K562 (cell line): ENCODE results near the gene VARS1. TPM values are rescaled to one million over a fixed set of nuclear protein-coding genes. Genes with fewer than 3 reads are reported as not detected.

Experiments used
- ATAC-seq: fragments of 200-7000 bp; cut with Tn5 transposase; 3 replicates; pipeline ENCODE4 v1.9.1; 2020; ENCODE audit warnings: moderate library complexity
- BruUV-seq: library from RNA; stranded (reverse); fragments of 400-500 nt; replicated peaks from 2 replicates; lab custom pipeline; 2021; lab: Mats Ljungman, UMichigan
- CTCF ChIA-PET: fragments of 300-600 bp; formaldehyde crosslinking; extraction: SDS; loops from one replicate; lab custom pipeline; 2021; ENCODE audit warnings: low intra/inter-chr PET ratio; lab: Yijun Ruan, JAX
- POLR2A ChIA-PET: fragments of 300-600, 350-650 bp; sonication (Branson Sonifier 250); formaldehyde crosslinking; extraction: SDS; loops from one replicate; lab custom pipeline; 2021; ENCODE audit warnings: antibody characterized with exemption, inconsistent platforms; lab: Yijun Ruan, JAX
- DNase-seq, 4 experiments: peaks; one replicate each; pipeline versions ENCODE4 v3.0.0 to v3.0.0-alpha.2; 2011 to 2018; ENCODE audit warnings: low spot score in 3 of 4, mixed read lengths in 3 of 4; ENCODE audit errors: extremely low read depth in 1 of 4
- FAIRE-seq: peaks from 2 replicates; lab custom pipeline; 2011; peaks lifted over from hg19 to GRCh38; lab: Jason Lieb, UNC
- H2AFZ ChIP-seq: 2 replicates; pipeline ENCODE4 v1.6.0; 2011; ENCODE audit warnings: low read depth, low read length, control low read depth, inconsistent platforms
- H3K27ac ChIP-seq: fragments of 200-600 bp; 3 replicates; pipeline ENCODE4 v1.8.0; 2011; ENCODE audit warnings: low read depth, mild to moderate bottlenecking, control low read depth, inconsistent platforms, low read length, moderate library complexity, mixed read lengths; ENCODE audit errors: extremely low read depth
- H3K27me3 ChIP-seq, 2 experiments: fragments of 300-600 bp in 1 of 2; 2 replicates in 1 of 2; 3 replicates in 1 of 2; pipeline versions ENCODE4 v1.6.0 to v1.8.0; 2011; ENCODE audit warnings: inconsistent platforms in 2 of 2, low read length in 2 of 2, mild to moderate bottlenecking in 1 of 2, mixed read lengths in 1 of 2, moderate library complexity in 1 of 2; ENCODE audit not compliant: control insufficient read depth in 2 of 2, insufficient read depth in 2 of 2
- H3K36me3 ChIP-seq: fragments of 300-600 bp; 3 replicates; pipeline ENCODE4 v1.8.0; 2011; ENCODE audit warnings: mild to moderate bottlenecking, low read length, inconsistent platforms; ENCODE audit not compliant: control insufficient read depth, insufficient read depth
- H3K4me1 ChIP-seq, 2 experiments: fragments of 200-600 bp in 1 of 2; replicated peaks in 1 of 2; 2 replicates in 1 of 2; 3 replicates in 1 of 2; pipeline versions ENCODE4 v1.5.1 to v1.8.0; 2011; ENCODE audit warnings: inconsistent platforms in 2 of 2, low read length in 2 of 2, mild to moderate bottlenecking in 1 of 2, mixed read lengths in 1 of 2, moderate library complexity in 1 of 2; ENCODE audit not compliant: control insufficient read depth in 2 of 2, insufficient read depth in 2 of 2
- H3K4me2 ChIP-seq: 2 replicates; pipeline ENCODE4 v1.6.1; 2011; ENCODE audit warnings: low read length, control low read depth, inconsistent platforms, mixed read lengths; ENCODE audit not compliant: insufficient read depth
- H3K4me3 ChIP-seq: fragments of 200-600 bp; sonication (generic), shearing (Covaris generic); 2 replicates; pipeline ENCODE4 v1.5.1; 2016; ENCODE audit warnings: control low read depth, inconsistent platforms
- H3K79me2 ChIP-seq: fragments of 200-600 bp; 3 replicates; pipeline ENCODE4 v1.8.0; 2011; ENCODE audit warnings: low read length, inconsistent platforms; ENCODE audit not compliant: control insufficient read depth, insufficient read depth
- H3K9ac ChIP-seq, 2 experiments: 2 replicates each; pipeline versions ENCODE4 v1.6.0 to v1.6.1; 2011; ENCODE audit warnings: low read depth in 2 of 2, low read length in 2 of 2, control low read depth in 1 of 2, inconsistent platforms in 1 of 2, mild to moderate bottlenecking in 1 of 2, mixed read lengths in 1 of 2; ENCODE audit not compliant: insufficient read depth in 1 of 2
- H3K9me1 ChIP-seq: one replicate; pipeline ENCODE4 v1.6.0; 2011; ENCODE audit warnings: inconsistent platforms, mild to moderate bottlenecking, low read length, moderate library complexity; ENCODE audit not compliant: control insufficient read depth, insufficient read depth
- H3K9me3 ChIP-seq: replicated peaks from 2 replicates; pipeline ENCODE4 v1.5.1; 2011; ENCODE audit warnings: low read depth, low read length, inconsistent platforms; ENCODE audit not compliant: control insufficient read depth, insufficient read depth
- H4K20me1 ChIP-seq: replicated peaks from 2 replicates; pipeline ENCODE4 v1.6.1; 2011; ENCODE audit warnings: low read length, inconsistent platforms, mixed read lengths; ENCODE audit not compliant: control insufficient read depth, insufficient read depth
- ELF1 ChIP-seq: fragments of 200-800 bp; sonication (Bioruptor generic); IDR thresholded peaks from 2 replicates; pipeline ENCODE4 v1.6.1; 2016; ENCODE audit warnings: missing genetic modification characterization, missing compliant biosample characterization
- NFIX ChIP-seq: fragments of 250-450 bp; sonication (Bioruptor Pico); IDR thresholded peaks from 2 replicates; pipeline ENCODE4 v1.4.0; 2020; ENCODE audit warnings: low read depth, mild to moderate bottlenecking, moderate library complexity
- RBM14 ChIP-seq: fragments of 200-400 bp; formaldehyde crosslinking; IDR thresholded peaks from 2 replicates; pipeline ENCODE4 v1.6.1; 2018; ENCODE audit warnings: low read depth, mild to moderate bottlenecking, low read length, moderate library complexity, borderline replicate concordance; ENCODE audit not compliant: insufficient read depth
- RFX5 ChIP-seq: IDR thresholded peaks from 2 replicates; pipeline ENCODE4 v1.6.1; 2011; ENCODE audit warnings: low read depth, mild to moderate bottlenecking, improper control_type of control experiment, low read length
- SIN3A ChIP-seq, 2 experiments: fragments of 150-350 bp in 1 of 2; IDR thresholded peaks; 2 replicates each; pipeline ENCODE4 v1.6.1; 2011 to 2016; ENCODE audit warnings: borderline replicate concordance in 2 of 2, low read depth in 2 of 2, low read length in 2 of 2, mild to moderate bottlenecking in 2 of 2, moderate library complexity in 2 of 2; ENCODE audit not compliant: control insufficient read depth in 1 of 2
- SMARCC2 ChIP-seq: fragments of 450-650 bp; IDR thresholded peaks from 2 replicates; pipeline ENCODE4 v1.6.1; 2017; ENCODE audit warnings: antibody characterized with exemption, moderate library complexity, mild to moderate bottlenecking, low read depth
- ZC3H8 ChIP-seq: fragments of 450-650 bp; IDR thresholded peaks from 2 replicates; pipeline ENCODE4 v1.6.1; 2017
- WGBS: fragments of 100-300 bp; shearing (Covaris generic); methylation state at CpG from one replicate; pipeline ENCODE4 v1.1.6; 2016; ENCODE audit warnings: low coverage, mixed read lengths; ENCODE audit not compliant: insufficient coverage; ENCODE audit errors: missing lambda C conversion rate; 5-methylcytosine and 5-hydroxymethylcytosine counted together
- in situ Hi-C: fragments of 300-500 bp; cut with MboI; formaldehyde crosslinking; loops from 4 replicates; pipeline ENCODE4 v1.15.0; 2018; ENCODE audit warnings: inconsistent platforms, mixed read lengths
- intact Hi-C: fragments of 100-400 bp; cut with micrococcal nuclease; formaldehyde crosslinking; loops from 2 replicates; pipeline ENCODE4 v1.14.2; 2022
- polyA plus RNA-seq, 8 experiments: library from polyadenylated mRNA; depleted of rRNA in 4 of 8; stranded (reverse) in 5 of 8; unstranded in 3 of 8; fragments of >200 nt; fragmentation: Nextera tagmentation in 2 of 8; fragmentation: Illumina TruSeq in 1 of 8; extraction: Ambion mirVana in 2 of 8; extraction: Trizol in 1 of 8; gene quantifications; 2 replicates each; pipeline versions ENCODE4 v1.2.1 to v1.2.3, GENCODE V29; 2011 to 2014; ENCODE audit warnings: inconsistent platforms in 1 of 8, missing spikeins in 1 of 8
- total RNA-seq, 7 experiments: library from RNA; depleted of rRNA in 6 of 7; stranded (reverse); fragments of >200 nt in 6 of 7; fragmentation: Illumina TruSeq in 2 of 7; extraction: Trizol in 2 of 7; gene quantifications; 2 replicates each; pipeline versions ENCODE4 v1.2.1 to v1.2.3, GENCODE V29; 2011 to 2021; ENCODE audit warnings: low replicate concordance in 1 of 7
- TF ChIP-seq, protein P1 (sequence below): fragments of 450-650 bp; IDR thresholded peaks from 2 replicates; pipeline ENCODE4 v1.6.1; 2016; ENCODE audit warnings: low read depth
- TF ChIP-seq, protein P2 (sequence below), 2 experiments: IDR thresholded peaks in 1 of 2; conservative IDR thresholded peaks in 1 of 2; 2 replicates each; pipeline ENCODE4 v1.6.1; 2016; ENCODE audit warnings: low read depth in 2 of 2, mild to moderate bottlenecking in 1 of 2, missing compliant biosample characterization in 1 of 2, missing genetic modification characterization in 1 of 2, moderate library complexity in 1 of 2

VARS1 gene
- total and polyA plus RNA-seq, 9 of the 15 experiments (the other 6 are each of a cell fraction or from before 2014, with no cell fraction given) = 2.9 to 488 (median 130) TPM

DNA sequence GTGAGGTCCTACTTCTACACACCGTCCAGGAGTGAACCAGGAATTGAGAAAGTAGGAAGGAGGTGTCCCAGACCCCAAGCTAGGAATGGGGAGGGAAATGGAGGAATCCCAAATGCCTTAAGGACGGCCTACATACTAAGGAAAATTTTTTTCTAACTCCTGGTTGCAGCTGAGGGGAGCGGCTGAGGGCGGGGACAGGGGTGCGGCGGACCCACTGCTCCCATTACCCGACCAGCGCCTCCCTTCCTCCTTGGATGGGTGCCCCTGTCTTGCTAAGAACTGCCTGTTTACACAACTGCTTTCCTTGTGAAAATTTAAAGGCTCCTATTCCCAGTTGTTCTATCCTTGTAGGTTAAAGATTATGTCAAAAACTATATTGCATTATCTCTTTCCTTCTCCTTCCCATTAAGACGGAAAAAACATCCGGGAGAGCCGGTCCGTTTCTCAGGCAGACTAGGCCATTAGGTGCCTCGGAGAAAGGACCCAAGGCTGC lies 31.3 kb upstream of the VARS1 start:
- Histone ChIP-seq H3K27ac (peak overlapping the region; percentile 78), H3K4me2 (peak overlapping the region; percentile 90), H3K4me1 (peaks cover 38 to 43% of the 10 kb centered on the region in 2 experiments), H3K4me3 (peak overlapping the region; percentile 56), H3K27me3 (no peaks in the 10 kb centered on the region), H3K9me3 (no peaks in the 10 kb centered on the region), H4K20me1 (peaks cover 5% of the 10 kb centered on the region; the same call in 1 of the 2 replicates), H3K9me1 (no peaks in the 10 kb centered on the region), H3K36me3 (peaks cover 18% of the 10 kb centered on the region; the same call in 2 of the 3 replicates), H3K79me2 (peaks cover 52% of the 10 kb centered on the region), H3K9ac (peak overlapping the region; percentile 62 to 70), H2AFZ (peak overlapping the region; percentile 87)
- intact Hi-C loops = loop anchor here (1.0 to 10.0 kb wide), 5 partner anchors 32 to 348 kb away; partner anchors contain the start of genes AGPAT1, ATP6V1G2, DDAH2 and NFKBIL1
- DNase-seq (peak; percentile 77 to 91 (median 84)), FAIRE-seq (no peak), ATAC-seq (peak; percentile 33)
- ChIA-PET POLR2A (interaction anchor here (0.6 to 6.4 kb wide), 54 partner anchors 9 to 1445 kb away, joined by 3 to 93 read pairs (median 5); partner anchors contain the start of genes ABHD16A, BAG6, C6orf47 and CLIC1), CTCF (no interaction called here)
- TSS peak; percentile 97 for BruUV-seq
- in situ Hi-C loops = no loop called here
- under 1% methylated on average over 13 of the region's 13 CpGs for WGBS
- peak; percentile 4; the same call in 1 of the 2 replicates for TF ChIP-seq RFX5
- TF ChIP-seq, protein P1, sequence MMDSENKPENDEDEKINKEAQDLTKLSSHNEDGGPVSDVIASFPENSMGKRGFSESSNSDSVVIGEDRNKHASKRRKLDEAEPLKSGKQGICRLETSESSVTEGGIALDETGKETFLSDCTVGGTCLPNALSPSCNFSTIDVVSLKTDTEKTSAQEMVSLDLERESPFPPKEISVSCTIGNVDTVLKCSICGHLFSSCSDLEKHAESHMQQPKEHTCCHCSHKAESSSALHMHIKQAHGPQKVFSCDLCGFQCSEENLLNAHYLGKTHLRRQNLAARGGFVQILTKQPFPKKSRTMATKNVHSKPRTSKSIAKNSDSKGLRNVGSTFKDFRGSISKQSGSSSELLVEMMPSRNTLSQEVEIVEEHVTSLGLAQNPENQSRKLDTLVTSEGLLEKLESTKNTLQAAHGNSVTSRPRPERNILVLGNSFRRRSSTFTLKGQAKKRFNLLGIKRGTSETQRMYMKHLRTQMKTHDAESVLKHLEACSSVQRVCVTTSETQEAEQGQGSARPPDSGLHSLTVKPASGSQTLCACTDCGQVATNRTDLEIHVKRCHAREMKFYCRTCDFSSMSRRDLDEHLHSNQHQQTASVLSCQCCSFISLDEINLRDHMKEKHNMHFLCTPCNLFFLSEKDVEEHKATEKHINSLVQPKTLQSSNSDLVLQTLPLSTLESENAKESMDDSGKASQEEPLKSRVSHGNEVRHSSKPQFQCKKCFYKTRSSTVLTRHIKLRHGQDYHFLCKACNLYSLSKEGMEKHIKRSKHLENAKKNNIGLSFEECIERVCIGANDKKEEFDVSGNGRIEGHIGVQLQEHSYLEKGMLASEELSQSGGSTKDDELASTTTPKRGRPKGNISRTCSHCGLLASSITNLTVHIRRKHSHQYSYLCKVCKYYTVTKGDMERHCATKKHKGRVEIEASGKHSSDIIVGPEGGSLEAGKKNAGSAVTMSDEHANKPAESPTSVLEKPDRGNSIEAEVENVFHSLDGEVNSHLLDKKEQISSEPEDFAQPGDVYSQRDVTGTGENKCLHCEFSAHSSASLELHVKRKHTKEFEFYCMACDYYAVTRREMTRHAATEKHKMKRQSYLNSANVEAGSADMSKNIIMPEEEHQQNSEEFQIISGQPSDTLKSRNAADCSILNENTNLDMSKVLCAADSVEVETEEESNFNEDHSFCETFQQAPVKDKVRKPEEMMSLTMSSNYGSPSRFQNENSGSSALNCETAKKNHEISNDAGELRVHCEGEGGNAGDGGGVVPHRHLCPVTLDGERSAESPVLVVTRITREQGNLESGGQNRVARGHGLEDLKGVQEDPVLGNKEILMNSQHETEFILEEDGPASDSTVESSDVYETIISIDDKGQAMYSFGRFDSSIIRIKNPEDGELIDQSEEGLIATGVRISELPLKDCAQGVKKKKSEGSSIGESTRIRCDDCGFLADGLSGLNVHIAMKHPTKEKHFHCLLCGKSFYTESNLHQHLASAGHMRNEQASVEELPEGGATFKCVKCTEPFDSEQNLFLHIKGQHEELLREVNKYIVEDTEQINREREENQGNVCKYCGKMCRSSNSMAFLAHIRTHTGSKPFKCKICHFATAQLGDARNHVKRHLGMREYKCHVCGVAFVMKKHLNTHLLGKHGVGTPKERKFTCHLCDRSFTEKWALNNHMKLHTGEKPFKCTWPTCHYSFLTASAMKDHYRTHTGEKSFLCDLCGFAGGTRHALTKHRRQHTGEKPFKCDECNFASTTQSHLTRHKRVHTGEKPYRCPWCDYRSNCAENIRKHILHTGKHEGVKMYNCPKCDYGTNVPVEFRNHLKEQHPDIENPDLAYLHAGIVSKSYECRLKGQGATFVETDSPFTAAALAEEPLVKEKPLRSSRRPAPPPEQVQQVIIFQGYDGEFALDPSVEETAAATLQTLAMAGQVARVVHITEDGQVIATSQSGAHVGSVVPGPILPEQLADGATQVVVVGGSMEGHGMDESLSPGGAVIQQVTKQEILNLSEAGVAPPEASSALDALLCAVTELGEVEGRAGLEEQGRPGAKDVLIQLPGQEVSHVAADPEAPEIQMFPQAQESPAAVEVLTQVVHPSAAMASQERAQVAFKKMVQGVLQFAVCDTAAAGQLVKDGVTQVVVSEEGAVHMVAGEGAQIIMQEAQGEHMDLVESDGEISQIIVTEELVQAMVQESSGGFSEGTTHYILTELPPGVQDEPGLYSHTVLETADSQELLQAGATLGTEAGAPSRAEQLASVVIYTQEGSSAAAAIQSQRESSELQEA = no peak
- no peak for TF ChIP-seq ELF1
- no peak for TF ChIP-seq NFIX (CRISPR knock-in tag)
- TF ChIP-seq RBM14 = no peak
- no peak for TF ChIP-seq ZC3H8
- peak in 1 of 2 experiments; percentile 1; a peak in 1 of 4 replicates for TF ChIP-seq SIN3A (IDR thresholded peaks at IDR 0.05; ENCODE audit: borderline replicate concordance in 2 of 2, control insufficient read depth in 1 of 2, low read depth in 2 of 2, low read length in 2 of 2)
- TF ChIP-seq, protein P2, sequence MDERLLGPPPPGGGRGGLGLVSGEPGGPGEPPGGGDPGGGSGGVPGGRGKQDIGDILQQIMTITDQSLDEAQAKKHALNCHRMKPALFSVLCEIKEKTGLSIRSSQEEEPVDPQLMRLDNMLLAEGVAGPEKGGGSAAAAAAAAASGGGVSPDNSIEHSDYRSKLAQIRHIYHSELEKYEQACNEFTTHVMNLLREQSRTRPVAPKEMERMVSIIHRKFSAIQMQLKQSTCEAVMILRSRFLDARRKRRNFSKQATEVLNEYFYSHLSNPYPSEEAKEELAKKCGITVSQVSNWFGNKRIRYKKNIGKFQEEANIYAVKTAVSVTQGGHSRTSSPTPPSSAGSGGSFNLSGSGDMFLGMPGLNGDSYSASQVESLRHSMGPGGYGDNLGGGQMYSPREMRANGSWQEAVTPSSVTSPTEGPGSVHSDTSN (CRISPR knock-in tag; IDR thresholded peaks at IDR 0.05; ENCODE audit: low read depth) = no peak
- TF ChIP-seq, protein P2 (tag; conservative IDR thresholded peaks at IDR 0.05; ENCODE audit: low read depth) = no peak
- TF ChIP-seq SMARCC2 = no peak
